Measurements from ENCODE around the gene LMTK2. TPM values are rescaled to one million over a fixed set of nuclear protein-coding genes. Genes with fewer than 3 reads are reported as not detected.

The LMTK2 gene
- total RNA-seq, 1 experiment from 2014 or later = 6.2 TPM

GRCh38 chr7:98137134-98137825, 30.6 kb downstream of the LMTK2 start:
- DNase-seq (ENCODE audit: low read depth) = no peak

DNA sequence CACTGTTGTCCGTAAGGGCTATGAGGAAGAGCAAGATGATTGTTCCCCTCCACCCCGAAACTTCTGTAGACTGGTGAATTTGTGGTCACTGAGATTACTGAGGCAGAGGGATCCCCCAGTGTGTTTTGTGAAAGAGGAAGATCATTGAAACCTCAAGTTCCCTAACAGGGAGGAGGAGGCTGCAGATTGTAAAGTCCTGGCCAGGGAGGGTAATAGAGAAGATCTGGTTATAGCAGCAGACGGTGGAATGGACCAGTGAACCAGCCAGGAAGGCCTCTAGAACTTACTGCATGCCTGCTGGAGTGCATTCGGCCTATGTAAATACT, 31.1 kb downstream of the LMTK2 start:
- no peak for DNase-seq (ENCODE audit: low read depth)

GRCh38 chr7:98138672-98139071, 32.0 kb downstream of the LMTK2 start:
- DNase-seq (ENCODE audit: low read depth) = no peak

DNA sequence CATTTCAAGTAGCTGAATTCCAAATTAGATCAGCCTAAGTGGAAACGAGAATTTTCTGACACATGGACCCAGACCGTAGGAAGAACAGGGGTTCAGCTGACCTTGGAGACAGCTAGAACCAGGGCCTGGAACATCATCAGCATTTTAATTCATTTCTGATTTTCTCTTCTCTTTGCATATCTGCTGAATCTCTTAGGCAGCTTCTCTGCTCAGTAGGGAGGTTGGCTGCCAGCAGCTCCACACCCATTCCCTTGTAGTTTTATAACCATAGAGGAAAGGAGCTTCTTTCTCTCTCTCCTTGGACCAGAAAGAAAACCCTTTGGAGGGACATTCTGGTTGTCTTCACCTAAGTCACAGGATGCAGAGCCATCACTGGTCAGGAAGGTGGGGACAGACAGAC, 36.0 kb downstream of the LMTK2 start:
- DNase-seq (ENCODE audit: low read depth) = no peak

- no peak for DNase-seq (ENCODE audit: low read depth)
Measured at GRCh38 chr7:98148607-98149006, 41.9 kb downstream of the LMTK2 start.

GRCh38 chr7:98149116-98149692, 42.5 kb downstream of the LMTK2 start:
- DNase-seq (ENCODE audit: low read depth) = no peak

DNA sequence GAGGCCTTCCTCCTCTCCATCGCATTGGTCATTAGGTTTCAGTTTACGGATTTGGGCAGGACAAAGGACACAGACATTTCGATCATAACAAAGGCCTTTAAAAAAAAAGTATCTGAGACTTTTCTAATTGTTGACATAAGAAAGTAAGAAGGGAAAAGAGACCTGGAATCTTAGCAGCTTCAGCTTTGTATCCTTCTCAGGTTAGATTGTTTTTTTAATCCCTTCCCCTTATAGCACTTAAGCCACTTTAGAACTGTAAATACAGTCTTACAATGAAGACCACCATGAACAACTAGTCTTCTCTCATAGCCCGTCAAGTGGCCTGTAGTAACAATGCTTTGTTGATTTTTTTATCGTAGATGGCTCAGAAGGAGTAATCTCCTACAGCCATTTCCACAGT, 45.2 kb downstream of the LMTK2 start:
- DNase-seq (ENCODE audit: low read depth) = no peak

- no peak for DNase-seq (ENCODE audit: low read depth)
Measured at GRCh38 chr7:98156700-98157099, 50.0 kb downstream of the LMTK2 start.

- DNase-seq (ENCODE audit: low read depth) = no peak
Measured at GRCh38 chr7:98157761-98158160, 51.1 kb downstream of the LMTK2 start.

DNA sequence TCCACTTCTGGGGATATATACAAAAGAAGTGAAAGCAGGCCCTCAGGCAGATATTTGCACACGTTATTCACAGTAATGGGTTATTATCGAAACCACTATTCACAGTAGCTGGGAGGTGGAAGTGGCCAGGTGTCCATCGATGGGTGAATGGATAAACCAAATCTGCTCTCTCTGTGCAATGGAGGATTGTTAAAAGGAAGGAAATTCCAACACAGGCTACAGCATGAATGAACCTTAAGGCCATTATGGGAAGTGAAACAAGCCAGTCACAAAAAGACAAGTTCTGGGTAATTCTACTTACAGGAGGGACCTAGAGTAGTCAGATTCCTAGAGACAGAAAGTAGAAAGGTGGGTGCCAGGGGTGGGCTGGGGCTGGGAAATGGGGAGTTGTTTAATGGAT, 56.1 kb downstream of the LMTK2 start:
- no peak for DNase-seq (ENCODE audit: low read depth)

- no peak for DNase-seq (ENCODE audit: low read depth)
Measured at GRCh38 chr7:98163269-98163668, 56.6 kb downstream of the LMTK2 start.

DNA sequence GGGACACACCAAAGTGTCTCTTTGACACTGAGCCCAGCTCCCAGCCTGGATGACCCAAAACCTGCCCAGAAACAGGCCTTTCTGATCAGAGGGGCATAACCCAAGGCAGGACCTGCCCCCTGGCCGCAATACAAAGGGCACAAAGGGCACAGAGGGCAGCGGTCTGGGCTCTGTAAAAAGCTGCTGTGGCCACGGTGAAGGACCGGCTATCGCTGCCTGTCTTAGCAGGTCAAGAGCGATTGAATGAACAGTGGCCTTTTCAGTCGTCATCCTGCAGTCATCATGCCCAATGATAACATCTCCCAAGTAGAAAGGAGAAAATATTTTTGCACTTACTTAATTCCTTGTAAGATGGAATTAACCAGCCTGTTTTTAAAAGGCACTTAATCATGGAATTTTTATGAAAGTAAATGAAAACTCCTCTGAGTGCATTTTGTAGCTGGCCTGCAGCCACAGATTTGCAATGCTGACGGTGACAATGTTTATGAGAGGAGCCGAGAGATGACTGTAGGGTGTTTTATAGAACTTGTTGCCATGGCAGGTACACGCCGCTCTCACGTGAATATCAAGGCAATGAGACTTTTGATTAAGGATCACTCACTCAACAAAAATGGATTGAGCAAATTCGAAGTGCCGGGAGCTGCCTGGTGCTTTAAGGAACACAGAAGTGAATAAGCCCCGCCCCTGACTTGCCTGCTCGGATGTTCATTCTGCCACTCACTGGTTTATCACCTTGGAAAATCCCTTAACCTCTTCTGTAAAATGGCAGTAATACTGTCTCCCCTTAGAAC, 57.2 kb downstream of the LMTK2 start:
- DNase-seq (ENCODE audit: low read depth) = no peak

DNA sequence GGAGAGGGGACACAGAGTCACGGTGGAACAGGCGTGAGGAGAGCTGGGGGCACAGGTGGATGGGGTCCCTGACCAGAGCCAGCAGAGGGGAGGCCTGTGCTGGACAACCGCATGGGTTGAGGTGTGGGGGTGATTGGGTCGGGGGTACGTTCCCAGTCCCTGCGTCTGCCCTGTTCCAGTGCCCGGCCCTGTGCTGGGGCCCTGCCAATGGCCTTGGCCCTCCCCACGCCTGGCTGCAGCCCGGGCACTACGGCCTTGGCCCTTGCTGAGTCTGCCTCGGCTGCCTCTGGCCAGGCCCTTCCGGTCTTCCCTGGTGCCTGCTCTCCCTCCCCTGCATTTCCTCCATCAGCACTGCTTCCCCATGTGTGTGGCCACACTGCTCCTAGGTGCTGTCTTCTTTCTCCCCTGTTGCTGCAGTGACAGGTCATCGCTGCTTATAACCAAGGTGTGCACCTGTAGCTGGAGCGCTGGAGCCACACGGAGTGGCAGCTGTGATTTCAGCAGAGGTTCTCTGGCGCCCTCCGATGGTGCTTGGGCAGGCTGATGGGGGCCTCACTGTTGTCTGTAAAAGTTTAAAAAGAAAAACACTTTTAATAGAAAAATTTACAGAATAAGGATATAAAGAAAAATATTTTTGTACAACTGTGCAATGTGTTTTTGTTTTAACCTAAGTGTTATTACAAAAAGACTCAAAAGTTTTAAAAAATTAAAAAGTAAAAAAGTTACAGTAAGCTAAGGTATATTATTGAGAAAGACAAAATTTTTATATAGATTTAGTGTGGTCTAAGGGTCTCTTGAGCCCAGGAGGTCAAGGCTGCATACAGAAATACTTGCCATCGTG, 59.4 kb downstream of the LMTK2 start:
- DNase-seq (ENCODE audit: low read depth) = peak; percentile 40

- DNase-seq (ENCODE audit: low read depth) = no peak
Measured at GRCh38 chr7:98166668-98166970, 60.0 kb downstream of the LMTK2 start.

DNA sequence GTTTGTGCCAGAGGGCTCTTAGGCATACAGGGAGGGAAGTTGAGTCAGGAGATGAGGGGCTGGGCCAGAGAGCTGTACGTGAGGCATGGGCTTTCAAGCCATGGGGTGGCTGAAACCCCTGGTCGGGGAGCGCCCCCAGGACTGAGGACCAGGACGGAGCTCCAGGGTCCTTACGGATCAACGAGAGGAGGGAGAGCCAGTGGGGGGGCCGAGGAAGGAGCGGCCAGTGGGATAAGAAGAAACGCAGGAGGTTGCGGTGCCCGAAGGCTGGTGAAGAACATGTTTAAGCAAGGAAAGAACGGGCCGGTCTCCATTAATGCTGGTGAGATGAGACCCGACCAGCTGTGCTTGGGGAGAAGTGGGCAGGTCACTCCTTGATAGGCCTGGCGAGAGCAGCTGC, 61.0 kb downstream of the LMTK2 start:
- no peak for DNase-seq (ENCODE audit: low read depth)

DNA sequence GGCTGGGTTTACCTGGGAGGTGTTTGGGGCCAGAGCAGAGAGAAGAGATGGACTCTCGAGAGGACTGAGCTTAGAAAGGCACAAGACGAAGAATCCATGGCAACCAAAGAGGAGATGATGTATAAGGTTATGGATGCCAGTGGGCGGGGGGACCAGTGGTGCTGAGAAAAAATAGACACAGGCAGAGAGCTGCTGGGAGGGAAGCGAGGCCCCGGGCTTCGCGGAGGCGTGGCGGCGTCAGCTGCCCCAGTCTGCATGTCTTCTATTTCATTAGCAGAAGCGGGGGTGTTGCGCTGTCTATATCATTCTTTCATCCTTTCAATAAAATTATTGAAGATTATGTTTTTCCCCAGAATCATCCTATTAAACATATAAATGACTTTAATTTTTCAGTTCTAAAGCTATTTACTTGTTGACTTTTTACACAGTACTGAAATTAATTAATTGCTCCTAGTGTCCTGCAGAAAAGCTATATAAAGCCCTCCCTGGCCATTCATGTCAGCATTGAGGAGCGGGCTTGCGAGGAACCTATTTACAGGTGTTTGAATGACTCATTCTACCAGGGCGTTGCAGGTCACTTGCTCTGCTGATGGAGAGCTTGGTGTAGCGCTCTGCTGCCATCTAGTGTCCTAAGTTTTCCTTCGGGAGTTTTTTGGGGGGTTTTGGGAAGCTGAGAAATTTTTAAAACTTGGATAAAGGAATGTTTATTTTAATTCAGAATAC, 61.7 kb downstream of the LMTK2 start:
- DNase-seq (ENCODE audit: low read depth) = peak; percentile 54

- DNase-seq (ENCODE audit: low read depth) = no peak
Measured at GRCh38 chr7:98168904-98169621, 62.4 kb downstream of the LMTK2 start.

- DNase-seq (ENCODE audit: low read depth) = no peak
Measured at GRCh38 chr7:98170966-98171365, 64.3 kb downstream of the LMTK2 start.

DNA sequence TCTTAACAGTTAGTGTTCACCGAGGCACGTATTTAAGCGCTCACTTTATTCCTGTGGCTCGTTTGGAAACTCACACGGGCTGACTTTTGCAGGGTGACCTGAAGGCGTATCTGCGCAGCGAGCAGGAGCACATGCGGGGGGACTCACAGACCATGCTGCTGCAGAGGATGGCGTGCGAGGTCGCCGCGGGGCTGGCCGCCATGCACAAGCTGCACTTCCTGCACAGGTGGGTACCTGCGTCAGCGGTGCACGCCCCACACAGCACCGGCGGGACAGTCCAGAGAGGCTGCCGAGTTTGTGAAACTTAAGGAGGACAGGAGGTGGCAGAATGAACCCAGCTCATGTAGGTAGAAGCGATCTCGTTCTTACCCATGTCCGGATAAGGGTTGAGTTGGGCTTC, 64.8 kb downstream of the LMTK2 start:
- no peak for DNase-seq (ENCODE audit: low read depth)

GRCh38 chr7:98174334-98175259, 67.9 kb downstream of the LMTK2 start:
- DNase-seq (ENCODE audit: low read depth) = no peak
